Thoracic aorta (tissue), 2 donors: ENCODE results near the gene KIF26B. TPM values are rescaled to one million over a fixed set of nuclear protein-coding genes. Genes with fewer than 3 reads are reported as not detected.

Experiments
- ATAC-seq: fragments of 150-250 bp; one replicate; pipeline ENCODE4 v1.8.0; 2017; ENCODE audit warnings: low read depth; ENCODE audit not compliant: insufficient number of reproducible peaks, low FRiP score
- DNase-seq: peaks from one replicate; pipeline ENCODE4 v3.0.0-alpha.2; 2020; ENCODE audit warnings: low spot score
- H3K27ac ChIP-seq, 2 donors: fragments of 200-600 bp; sonication (generic); 1 replicate in 1 of 2; 2 replicates in 1 of 2; pipeline ENCODE4 v1.5.1; 2016; ENCODE audit warnings: mild to moderate bottlenecking in 2 of 2, moderate library complexity in 2 of 2
- H3K27me3 ChIP-seq: fragments of 200-600 bp; sonication (generic); replicated peaks from 2 replicates; pipeline ENCODE4 v1.6.0; 2016; ENCODE audit warnings: mild to moderate bottlenecking; ENCODE audit not compliant: insufficient read depth
- H3K36me3 ChIP-seq: fragments of 200-600 bp; sonication (generic); one replicate; pipeline ENCODE4 v1.5.1; 2016
- H3K4me1 ChIP-seq, 2 donors: fragments of 200-600 bp; sonication (generic); 1 replicate in 1 of 2; 2 replicates in 1 of 2; pipeline versions ENCODE4 v1.5.1 to v1.6.0; 2016; ENCODE audit warnings: low read depth in 2 of 2, mild to moderate bottlenecking in 1 of 2; ENCODE audit not compliant: control insufficient read depth in 1 of 2
- H3K4me3 ChIP-seq: fragments of 200-600 bp; sonication (generic); 2 replicates; pipeline ENCODE4 v1.5.1; 2016; ENCODE audit warnings: mild to moderate bottlenecking
- H3K9me3 ChIP-seq: fragments of 200-600 bp; sonication (generic); 2 replicates; pipeline ENCODE4 v1.5.1; 2016
- CTCF ChIP-seq: fragments of 200-600 bp; sonication (generic); IDR thresholded peaks from one replicate; pipeline ENCODE4 v1.5.1; 2019; ENCODE audit warnings: antibody characterized with exemption
- total RNA-seq, 2 donors: library from RNA; depleted of rRNA; stranded (reverse); fragments of >200 nt; gene quantifications; one replicate each; pipeline versions ENCODE4 v1.1.0 to v1.2.3, GENCODE V29; 2016

The KIF26B gene
- total RNA-seq, 2 donors from 2014 or later = 0.14 to 0.41 TPM

GRCh38 chr1:245500546-245500945 is 345.8 kb downstream of the KIF26B start:
- no peaks in the 10 kb centered on the region for H3K9me3 ChIP-seq

DNA sequence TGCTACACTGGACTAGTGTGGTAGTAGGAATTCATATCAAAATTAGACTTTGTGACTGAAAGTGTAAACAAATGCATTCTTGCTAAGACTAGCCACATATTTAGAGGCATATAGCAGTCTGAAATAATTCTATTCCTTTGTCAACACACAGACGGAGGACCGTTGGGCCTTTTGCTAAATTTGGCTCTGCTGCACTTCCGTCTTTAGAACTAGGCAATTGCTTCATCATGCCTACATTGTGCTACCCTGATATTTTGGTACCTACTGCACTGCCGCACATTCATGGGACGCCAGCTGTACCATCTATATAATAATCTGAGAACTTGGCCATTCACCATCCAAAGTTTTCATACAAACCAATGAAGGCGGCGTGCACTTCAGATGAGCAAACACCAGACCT is 346.8 kb downstream of the KIF26B start:
- TF ChIP-seq CTCF = no peak
- Histone ChIP-seq H3K9me3 (no peaks in the 10 kb centered on the region), H3K27me3 (no peaks in the 10 kb centered on the region), H3K36me3 (no peaks in the 10 kb centered on the region), H3K4me1 (no peaks in the 10 kb centered on the region), H3K4me3 (no peak overlapping the region), H3K27ac (no peak overlapping the region)
- DNase-seq (no peak), ATAC-seq (no peak)

More at GRCh38 chr1:245500546-245500945, 345.8 kb downstream of the KIF26B start:
- no peak for TF ChIP-seq CTCF
- Histone ChIP-seq H3K36me3 (no peaks in the 10 kb centered on the region), H3K4me3 (no peak overlapping the region), H3K27me3 (no peaks in the 10 kb centered on the region), H3K27ac (no peak overlapping the region), H3K4me1 (no peaks in the 10 kb centered on the region)
- no peak for DNase-seq
- ATAC-seq = no peak

- Histone ChIP-seq H3K4me1 (no peaks in the 10 kb centered on the region), H3K36me3 (no peaks in the 10 kb centered on the region), H3K27ac (no peak overlapping the region), H3K9me3 (no peaks in the 10 kb centered on the region), H3K27me3 (no peaks in the 10 kb centered on the region), H3K4me3 (no peak overlapping the region)
- ATAC-seq (no peak), DNase-seq (no peak)
- TF ChIP-seq CTCF = no peak
Observed at GRCh38 chr1:245503548-245503947, 348.8 kb downstream of the KIF26B start.

- Histone ChIP-seq H3K9me3 (no peaks in the 10 kb centered on the region), H3K27ac (no peak overlapping the region), H3K27me3 (no peaks in the 10 kb centered on the region), H3K4me1 (no peaks in the 10 kb centered on the region), H3K4me3 (no peak overlapping the region), H3K36me3 (no peaks in the 10 kb centered on the region)
- DNase-seq (no peak), ATAC-seq (no peak)
- no peak for TF ChIP-seq CTCF
Observed at GRCh38 chr1:245510144-245510543, 355.4 kb downstream of the KIF26B start.

- no peaks in the 10 kb centered on the region for H3K4me1 ChIP-seq
- H3K9me3 ChIP-seq = no peaks in the 10 kb centered on the region
- no peak for TF ChIP-seq CTCF
- DNase-seq (no peak), ATAC-seq (no peak)
- no peak overlapping the region for H3K27ac ChIP-seq
- no peaks in the 10 kb centered on the region for H3K36me3 ChIP-seq
- H3K27me3 ChIP-seq = no peaks in the 10 kb centered on the region
- H3K4me3 ChIP-seq = no peak overlapping the region
Observed at GRCh38 chr1:245512181-245512888, 357.6 kb downstream of the KIF26B start.
